Epithelial cell of esophagus (primary cell): ENCODE measurements around the gene PRSS50.

Experiments
- DNase-seq: peaks from one replicate; pipeline ENCODE4 v3.0.0; 2010; ENCODE audit warnings: low read depth
- H3K4me3 ChIP-seq: 2 replicates; pipeline ENCODE4 v1.5.1; 2011; ENCODE audit warnings: mild to moderate bottlenecking, low read length, control low read depth
- CTCF ChIP-seq: IDR thresholded peaks from 2 replicates; pipeline ENCODE4 v1.5.1; 2011; ENCODE audit warnings: low read depth, mild to moderate bottlenecking, low read length, control low read depth, inconsistent platforms; ENCODE audit not compliant: insufficient read depth; ENCODE audit errors: missing control alignments

The PRSS50 gene

GRCh38 chr3:46712191-46713049, 5.2 kb downstream of the PRSS50 start:
- DNase-seq: no peak
- no peak for TF ChIP-seq CTCF

GRCh38 chr3:46711760-46712159, 5.9 kb downstream of the PRSS50 start:
- H3K4me3 ChIP-seq: no peak overlapping the region
- DNase-seq: no peak
- no peak for TF ChIP-seq CTCF

More at GRCh38 chr3:46712191-46713049, 5.2 kb downstream of the PRSS50 start:
- no peak overlapping the region for H3K4me3 ChIP-seq

GRCh38 chr3:46711305-46711704, 6.4 kb downstream of the PRSS50 start:
- DNase-seq: no peak
- H3K4me3 ChIP-seq: no peak overlapping the region
- no peak for TF ChIP-seq CTCF

- TF ChIP-seq CTCF: no peak
- DNase-seq: no peak
- H3K4me3 ChIP-seq: no peak overlapping the region
These were observed 6.9 kb downstream of the PRSS50 start for GRCh38 chr3:46710671-46711295.

- no peak for TF ChIP-seq CTCF
- no peak for DNase-seq
- no peak overlapping the region for H3K4me3 ChIP-seq
These were observed 7.4 kb downstream of the PRSS50 start for GRCh38 chr3:46710229-46710628.

- no peak for TF ChIP-seq CTCF
- DNase-seq: no peak
These were observed 7.9 kb downstream of the PRSS50 start for GRCh38 chr3:46709721-46710120.

More at GRCh38 chr3:46709721-46710120, 7.9 kb downstream of the PRSS50 start:
- H3K4me3 ChIP-seq: no peak overlapping the region
